Skin epidermis (tissue), 12 donors: ENCODE results near the gene SLC25A45.

Experiments
- H3K27ac ChIP-seq, 21 experiments: fragments of 200-600 bp; sonication (generic) in 11 of 21; one replicate each; pipeline ENCODE4 v1.5.0; 2020; ENCODE audit warnings: mild to moderate bottlenecking in 3 of 21, inconsistent platforms in 2 of 21, moderate library complexity in 2 of 21
- H3K4me3 ChIP-seq, 7 experiments: fragments of 200-600 bp; sonication (generic) in 2 of 7; one replicate each; pipeline ENCODE4 v1.5.0; 2020; ENCODE audit warnings: inconsistent platforms in 2 of 7, mild to moderate bottlenecking in 2 of 7, moderate library complexity in 1 of 7

SLC25A45 gene

DNA sequence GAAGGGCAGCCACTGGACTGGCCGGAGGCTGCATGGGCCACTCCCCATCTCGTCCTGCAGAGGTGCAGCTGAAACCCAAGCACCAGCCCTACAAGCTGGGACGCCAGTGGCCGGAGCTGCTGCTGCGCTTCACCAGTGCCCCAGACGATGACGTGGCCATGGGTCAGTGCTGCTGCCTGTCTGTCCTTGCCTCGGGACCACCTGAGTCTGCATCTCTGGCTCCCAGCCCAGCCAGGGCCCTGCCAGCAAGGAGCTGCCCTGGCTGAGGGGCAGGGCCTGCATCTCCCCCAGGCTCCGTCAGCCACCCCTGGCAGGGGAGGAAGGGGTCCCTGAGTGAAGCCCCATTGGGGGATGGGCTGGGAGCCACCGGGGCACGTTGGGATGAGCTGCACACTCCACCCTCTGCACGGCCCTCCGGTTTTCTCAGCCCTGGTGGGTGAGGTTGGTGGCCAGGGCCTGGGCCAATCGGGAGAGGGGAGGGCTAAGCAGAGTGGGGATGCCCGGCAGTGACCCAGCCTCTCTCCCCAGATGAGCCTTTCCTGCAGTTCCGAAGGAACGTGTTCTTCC is 11.2 kb upstream of the SLC25A45 start:
- no peak overlapping the region for H3K4me3 ChIP-seq
- no peak overlapping the region for H3K27ac ChIP-seq

DNA sequence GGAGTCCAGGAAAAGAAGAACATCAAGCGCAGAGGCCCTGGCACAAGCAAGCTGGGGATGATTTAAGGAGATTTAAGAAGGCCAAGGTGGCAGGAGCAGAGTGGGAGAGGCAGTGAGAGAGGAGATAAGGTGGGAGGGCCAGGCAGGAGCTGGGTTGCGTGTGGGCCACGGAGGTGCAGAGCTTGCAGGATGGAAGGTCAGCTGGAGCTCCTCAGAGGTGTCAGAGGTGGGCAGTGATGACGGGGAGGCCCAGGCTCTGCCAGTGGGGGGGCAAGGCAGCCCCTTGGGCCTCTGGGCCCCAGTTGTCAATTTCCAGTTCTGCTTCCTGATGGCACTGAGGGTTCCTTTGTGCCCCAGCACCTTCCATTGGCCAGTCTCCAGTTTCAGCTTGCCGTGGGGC is 10.5 kb upstream of the SLC25A45 start:
- Histone ChIP-seq H3K4me3 (no peak overlapping the region), H3K27ac (peak overlapping the region in 3 of 21 experiments; percentile 13 to 98 (median 63))

DNA sequence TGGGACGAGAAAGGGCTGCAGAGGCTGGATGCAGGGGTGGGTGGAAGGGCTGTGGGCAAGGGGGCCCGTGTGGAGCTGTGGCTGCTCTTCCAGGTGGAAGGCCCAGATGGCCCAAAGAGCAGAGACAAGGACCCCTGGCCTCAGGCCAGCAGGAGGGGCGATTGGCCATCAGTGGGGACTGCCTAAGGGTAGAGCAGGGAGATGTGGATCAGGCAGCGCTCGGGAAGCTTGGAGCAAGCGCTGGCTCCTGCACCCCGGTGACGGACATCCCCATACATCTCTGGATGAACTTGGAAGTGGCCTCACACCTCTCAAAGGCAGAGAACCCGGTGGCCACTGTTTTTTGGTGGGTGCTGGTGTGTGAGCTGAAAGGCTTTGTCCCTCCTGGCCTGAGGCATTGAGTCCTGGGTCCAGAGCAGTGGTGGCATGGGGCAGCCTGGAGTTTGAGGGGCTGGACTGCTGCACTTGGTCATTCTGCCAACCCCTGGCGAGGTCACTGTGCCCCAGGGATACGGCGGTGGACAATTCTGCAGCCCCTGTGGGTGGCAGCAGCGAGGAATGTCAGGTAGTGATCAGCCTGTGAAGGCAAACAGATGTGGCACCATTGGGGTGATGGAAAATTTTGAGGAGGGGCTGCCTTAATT is 9.9 kb upstream of the SLC25A45 start:
- Histone ChIP-seq H3K27ac (peak overlapping the region in 10 of 21 experiments; percentile 4 to 98 (median 79)), H3K4me3 (no peak overlapping the region)

DNA sequence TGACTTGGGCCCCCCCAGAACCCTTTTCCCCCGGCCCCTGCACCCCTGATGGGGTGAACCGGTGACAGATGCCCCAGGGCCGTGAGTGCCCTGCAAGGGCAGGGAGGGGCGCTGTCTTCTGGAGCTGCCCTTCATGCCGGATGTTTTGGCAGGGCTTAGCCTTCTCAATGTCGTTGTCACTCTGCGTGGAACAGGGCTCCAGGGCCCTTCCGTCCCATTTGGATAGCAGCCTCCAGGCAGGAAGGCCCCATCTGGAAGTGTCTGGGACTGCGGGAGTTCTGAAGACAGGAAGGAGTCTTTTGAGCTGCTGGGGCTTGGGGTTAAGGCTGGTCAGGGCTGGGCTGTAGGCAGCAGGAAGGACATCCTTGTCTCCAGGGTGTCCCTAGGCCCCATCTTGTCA is 8.6 kb upstream of the SLC25A45 start:
- Histone ChIP-seq H3K4me3 (peak overlapping the region in 2 of 7 experiments; percentile 11 to 16), H3K27ac (peak overlapping the region in 20 of 21 experiments; percentile 48 to 98 (median 72))

DNA sequence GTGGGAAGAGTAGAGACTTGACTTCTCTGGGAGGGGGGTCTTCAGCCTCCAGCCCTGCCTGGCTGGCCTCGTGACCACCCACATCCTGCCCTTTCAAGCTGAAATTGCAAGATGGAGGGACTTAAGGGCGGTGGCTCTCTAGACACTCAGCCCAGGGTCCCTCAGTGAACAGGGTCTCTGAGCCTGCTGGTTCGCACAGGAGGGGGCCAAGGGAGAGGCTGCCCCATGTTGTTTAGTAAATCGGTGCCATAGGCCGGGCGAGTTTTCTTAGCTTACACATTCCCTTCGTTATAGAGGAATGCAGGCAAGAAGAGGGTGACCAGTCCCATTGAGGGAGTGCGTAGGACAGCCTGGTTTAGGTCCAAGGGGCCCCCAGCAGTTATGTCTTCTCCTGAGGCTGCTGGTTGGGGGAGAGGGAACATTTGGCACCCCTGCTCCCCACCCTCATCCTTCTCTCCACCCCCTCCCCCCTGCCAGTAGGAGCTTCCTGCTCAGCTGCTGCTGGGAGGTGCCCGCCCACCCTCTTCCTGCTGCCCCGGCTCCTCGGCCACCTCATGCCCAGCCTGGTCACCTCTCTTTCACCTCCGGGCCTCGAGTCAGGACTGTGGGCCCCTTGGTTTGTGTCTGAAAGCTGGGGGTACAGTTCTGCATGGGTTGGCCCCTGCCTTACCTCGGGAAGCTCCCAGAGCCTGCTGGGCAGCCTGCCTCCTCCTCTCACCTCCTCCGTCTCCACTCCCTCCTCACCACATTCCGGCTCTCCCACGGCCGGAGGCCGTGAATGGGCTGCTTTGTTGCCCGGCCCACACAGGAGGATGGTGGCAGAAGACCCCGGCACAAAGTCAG is 7.9 kb upstream of the SLC25A45 start:
- peak overlapping the region in 2 of 7 experiments; percentile 11 to 16 for H3K4me3 ChIP-seq
- peak overlapping the region in 20 of 21 experiments; percentile 48 to 98 (median 72) for H3K27ac ChIP-seq

DNA sequence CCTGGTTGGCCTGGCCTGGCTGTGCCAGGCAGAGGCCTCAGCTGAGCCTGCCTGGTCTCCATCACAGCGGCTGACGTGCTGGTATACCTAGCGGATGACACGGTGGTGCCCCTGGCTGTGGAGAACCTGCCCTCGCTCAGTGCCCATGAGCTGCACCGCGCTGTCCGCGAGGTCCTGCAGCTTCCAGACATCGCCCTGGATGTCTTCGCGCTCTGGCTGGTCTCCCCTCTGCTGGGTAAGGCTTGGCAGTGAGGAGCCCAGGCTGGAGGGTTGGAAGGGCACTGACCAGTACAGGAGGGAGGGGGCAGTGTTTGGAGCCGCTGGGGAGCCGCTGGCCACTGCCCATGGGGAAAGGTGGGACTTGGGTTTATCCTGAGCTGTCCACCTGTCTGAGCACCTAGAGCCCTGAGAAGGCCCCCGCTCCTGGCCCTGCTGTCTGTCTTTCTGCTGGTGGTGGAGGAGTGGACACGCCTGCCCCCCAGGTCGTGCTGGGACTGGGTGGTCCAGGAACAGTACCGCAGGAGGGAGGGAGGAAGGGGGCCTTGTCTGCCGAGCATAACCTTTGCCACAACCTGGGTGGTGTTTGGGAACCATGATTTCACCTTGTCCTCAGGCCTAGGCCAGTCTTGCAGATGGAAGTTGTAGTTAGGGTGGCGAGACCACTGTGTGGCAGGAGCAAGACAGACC is 7.0 kb upstream of the SLC25A45 start:
- Histone ChIP-seq H3K27ac (peak overlapping the region in 16 of 21 experiments; percentile 17 to 98 (median 72)), H3K4me3 (peak overlapping the region in 4 of 7 experiments; percentile 11 to 91 (median 40))

DNA sequence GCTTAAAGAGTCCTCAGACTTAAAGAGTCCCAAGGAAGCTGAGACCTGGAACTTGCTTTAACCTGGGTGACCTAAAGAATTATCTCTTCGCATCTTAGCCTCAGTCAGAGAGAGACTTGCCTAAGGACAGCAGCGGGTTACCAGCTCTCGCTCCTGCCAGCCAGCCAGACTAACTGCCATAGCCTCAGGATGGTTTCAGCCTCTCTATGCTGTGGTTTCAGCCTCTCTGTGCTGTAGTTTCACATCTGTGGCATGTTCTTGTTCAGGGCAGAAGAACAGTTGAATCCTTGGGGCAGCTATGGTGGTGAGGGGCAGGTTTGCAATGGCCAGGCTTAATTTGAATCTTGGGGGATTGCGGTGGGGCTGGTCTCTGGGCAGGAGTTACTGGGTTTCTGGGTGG is 6.3 kb upstream of the SLC25A45 start:
- Histone ChIP-seq H3K27ac (peak overlapping the region in 15 of 21 experiments; percentile 1 to 98 (median 65)), H3K4me3 (peak overlapping the region in 4 of 7 experiments; percentile 11 to 91 (median 40))

DNA sequence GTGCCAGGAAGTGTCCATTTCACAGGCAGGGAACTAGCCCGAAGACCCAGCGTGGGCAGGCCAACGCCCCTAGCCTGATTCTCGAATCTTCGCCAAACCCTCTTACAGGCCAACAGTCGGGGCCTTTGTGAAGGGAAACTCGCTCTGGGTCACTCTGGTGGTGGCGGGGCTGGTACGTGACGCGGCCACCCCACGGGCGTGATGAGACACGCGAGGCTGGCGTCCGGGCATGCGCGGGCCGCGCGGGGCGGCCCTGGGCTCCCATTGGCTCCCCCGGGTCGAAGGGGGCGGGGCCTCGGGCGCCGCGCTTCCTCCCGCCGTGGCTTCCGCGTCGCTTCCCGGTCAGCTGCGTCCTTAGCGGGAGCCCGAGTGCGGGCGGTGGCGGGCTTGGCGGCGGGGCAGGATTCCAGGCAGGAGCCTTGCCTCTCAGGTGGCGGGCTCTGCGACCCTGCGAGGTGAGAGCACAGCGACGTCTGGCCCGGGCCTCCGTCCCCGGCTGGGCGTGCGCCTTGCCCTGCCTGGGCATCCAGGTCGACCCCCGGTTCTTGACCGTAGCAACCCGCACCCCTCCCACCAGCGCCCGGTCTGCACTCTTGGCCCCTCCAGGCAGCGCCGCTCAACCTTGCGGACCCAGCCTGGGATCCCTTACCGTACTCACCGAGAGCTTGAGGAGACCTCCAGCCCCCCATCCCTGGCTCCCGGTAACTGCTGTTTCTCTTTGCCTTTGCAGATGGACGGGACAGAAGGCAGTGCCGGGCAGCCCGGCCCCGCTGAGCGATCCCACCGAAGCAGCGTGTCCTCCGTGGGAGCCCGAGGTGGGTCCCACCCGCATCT is 4.1 kb upstream of the SLC25A45 start, which contains the start of gene FRMD8:
FRMD8 (plus strand) TSS at position 331 of the 834 bp plus-strand sequence; CDS start at position 731, 400 bp downstream.
- H3K4me3 ChIP-seq = peak within 1 kb of the TSS; percentile 64 to 91 (median 79)
- peak within 1 kb of the TSS; percentile 82 to 99 (median 96) for H3K27ac ChIP-seq

DNA sequence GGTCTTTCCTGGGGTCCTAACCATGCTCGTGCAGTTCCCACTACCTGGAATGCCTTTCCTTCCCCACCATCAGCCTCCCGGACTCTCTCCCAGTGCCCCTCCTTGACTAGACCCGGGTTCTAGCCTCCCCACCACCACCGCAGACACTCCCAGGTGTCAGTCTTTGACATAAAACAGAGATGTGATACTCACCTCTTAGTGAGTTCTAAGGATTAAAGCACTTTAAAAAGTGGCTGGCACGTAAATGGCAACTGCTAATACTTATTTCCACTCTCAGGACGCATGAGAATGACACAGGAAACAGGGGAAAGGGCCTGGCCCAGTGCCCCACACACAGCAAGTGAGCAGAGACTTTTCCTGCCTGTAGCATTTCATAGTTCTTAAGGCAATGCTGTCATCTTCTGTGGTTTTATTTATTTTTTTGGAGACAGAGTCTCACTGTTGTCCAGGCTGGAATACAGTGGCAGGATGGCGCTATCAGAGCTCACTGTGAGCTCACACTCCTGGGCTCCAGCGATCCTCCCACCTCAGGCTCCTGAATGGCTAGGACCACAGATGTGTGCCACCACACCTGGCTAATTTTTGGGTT is 1.9 kb upstream of the SLC25A45 start:
- Histone ChIP-seq H3K27ac (peak overlapping the region in 19 of 21 experiments; percentile 10 to 99 (median 97)), H3K4me3 (no peak overlapping the region)

DNA sequence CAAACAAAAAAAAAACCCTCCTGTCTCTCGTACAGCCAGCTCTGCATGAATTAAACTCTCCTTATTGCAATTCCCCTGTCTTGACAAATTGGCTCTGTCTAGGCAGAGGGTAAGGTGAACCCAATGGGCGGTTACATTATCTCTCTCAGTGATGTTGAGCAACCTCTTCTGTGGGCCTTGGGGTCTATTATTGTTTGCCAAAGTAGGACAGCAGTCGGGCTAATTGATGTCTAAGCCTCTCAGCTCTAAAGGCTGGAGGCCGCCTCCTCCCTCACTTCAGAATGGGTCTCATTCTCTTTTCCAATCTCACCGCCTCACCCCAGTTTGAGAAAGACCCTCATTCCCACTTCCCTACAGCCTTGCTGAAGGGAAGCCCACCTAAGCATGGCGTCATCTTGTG is 1.3 kb upstream of the SLC25A45 start:
- no peak overlapping the region for H3K4me3 ChIP-seq

DNA sequence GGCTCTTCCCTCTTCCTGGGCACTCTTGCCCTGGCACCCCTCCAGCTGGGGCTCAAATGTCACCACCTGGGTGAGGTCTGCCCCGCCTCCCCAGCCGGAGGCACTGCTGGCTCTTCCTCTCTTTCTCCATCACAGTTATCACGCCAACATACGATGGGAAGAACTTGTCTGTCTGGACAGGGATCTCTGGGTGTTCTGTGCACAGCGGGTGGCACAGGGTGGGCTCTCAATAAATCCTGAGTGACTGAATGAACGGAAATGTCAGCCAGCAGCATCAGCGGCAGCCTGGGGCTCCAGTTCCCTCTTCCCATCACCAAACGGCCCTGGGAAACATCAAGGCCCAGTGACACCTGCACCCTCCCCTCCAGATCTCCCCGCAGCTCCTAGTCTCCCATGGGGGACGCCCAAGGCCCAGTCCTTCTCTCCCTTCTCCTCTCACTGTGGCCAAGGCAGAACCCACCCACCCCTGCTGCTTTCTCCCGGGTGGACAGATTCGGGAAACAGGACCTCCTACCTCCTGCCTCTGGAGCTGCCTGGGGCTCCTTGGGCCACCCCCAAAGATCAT is 440 bp upstream of the SLC25A45 start:
- Histone ChIP-seq H3K4me3 (peak overlapping the region; percentile 15 to 44 (median 38)), H3K27ac (peak overlapping the region; percentile 67 to 99 (median 96))

More for the DNA sequence above, 1.3 kb upstream of the SLC25A45 start:
- H3K27ac ChIP-seq = peak overlapping the region in 17 of 21 experiments; percentile 15 to 99 (median 97)

DNA sequence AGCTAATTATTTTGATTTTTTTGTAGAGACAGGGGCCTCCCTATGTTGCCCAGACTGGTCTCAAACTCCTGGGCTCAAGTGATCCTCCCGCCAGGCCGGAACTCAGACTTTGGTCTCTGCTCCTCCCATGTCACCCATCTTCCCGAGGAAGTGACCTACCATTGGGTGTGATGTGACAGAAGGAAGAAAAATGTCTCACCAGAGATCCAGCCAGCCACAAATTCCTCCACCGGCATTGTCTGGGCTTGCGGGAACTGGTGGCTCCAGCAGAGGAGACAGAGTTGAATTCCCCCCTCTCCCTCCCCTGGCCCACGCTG is 772 bp downstream of the SLC25A45 start:
- H3K27ac ChIP-seq = peak overlapping the region; percentile 77 to 99 (median 96)
- H3K4me3 ChIP-seq = peak overlapping the region; percentile 15 to 44 (median 38)

DNA sequence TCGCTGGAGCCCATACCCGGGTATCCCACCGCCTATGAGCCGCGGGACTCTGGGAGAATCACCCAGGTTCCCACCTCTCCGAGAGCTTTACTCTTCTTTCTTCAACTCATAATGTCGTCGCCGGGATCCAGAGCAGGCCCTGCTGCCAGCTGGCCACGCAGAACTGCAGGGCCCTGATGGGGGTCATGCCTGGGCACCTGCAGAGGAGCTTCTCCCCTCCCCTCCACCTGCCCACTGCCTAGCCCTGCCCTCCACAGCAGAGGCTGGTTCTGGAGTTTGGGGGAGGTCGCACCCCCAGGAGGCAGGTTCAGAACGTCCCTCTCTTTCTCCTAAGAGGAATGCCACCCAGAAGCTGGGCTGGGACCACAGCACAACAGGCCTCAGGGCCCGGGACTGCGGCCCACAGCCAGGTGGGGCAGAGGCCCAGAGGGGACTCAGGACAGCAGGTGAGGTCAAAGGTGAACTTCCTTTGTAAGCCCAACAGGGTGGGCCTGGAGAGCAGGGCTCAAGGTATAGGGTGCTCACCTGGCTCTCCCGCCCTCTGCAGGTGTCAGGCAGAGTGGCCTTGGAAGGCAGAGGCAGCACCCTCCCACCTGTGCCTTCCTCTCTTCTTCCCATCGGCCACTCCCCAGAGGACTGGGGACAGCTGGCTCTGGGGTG is 1.9 kb downstream of the SLC25A45 start:
- Histone ChIP-seq H3K4me3 (no peak overlapping the region), H3K27ac (peak overlapping the region in 15 of 21 experiments; percentile 87 to 99 (median 97))

DNA sequence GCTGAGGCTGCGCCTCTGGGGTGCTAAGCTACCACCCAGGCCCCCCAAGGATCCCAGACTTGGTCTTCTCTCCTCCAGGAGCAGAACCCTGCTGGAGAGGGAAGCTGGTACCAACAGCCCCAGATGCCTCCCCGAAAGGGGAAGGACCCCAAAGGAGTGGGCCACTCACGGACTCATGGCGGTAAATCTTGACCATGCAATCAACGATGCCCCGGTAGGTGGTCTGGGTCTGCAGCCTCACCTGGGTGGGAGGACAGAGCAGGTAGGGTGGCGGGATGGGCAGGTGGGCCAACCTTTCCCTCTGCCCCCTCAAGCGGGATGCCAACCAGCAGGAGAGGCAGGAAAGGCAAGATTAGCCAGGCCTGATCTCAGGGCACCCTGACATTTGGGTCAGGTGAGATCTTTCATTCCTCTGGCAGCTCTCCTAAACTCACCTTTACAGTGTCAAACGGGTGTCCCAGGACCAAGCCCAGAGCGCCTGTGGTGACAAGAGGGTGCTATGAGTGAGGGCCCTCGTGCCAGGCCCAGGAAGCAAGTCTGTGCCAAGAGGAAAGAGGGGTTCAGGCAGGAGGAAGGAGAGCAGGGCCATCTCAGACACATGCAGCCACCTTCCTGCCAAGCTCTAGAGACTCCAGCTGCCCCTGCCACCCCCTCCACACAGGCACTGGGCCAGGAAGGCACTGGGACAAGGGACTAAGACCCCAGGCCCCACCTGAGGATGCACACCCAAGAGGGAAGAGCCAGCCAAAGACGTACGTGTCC is 2.6 kb downstream of the SLC25A45 start:
- Histone ChIP-seq H3K27ac (peak overlapping the region in 9 of 21 experiments; percentile 1 to 99 (median 95)), H3K4me3 (no peak overlapping the region)

DNA sequence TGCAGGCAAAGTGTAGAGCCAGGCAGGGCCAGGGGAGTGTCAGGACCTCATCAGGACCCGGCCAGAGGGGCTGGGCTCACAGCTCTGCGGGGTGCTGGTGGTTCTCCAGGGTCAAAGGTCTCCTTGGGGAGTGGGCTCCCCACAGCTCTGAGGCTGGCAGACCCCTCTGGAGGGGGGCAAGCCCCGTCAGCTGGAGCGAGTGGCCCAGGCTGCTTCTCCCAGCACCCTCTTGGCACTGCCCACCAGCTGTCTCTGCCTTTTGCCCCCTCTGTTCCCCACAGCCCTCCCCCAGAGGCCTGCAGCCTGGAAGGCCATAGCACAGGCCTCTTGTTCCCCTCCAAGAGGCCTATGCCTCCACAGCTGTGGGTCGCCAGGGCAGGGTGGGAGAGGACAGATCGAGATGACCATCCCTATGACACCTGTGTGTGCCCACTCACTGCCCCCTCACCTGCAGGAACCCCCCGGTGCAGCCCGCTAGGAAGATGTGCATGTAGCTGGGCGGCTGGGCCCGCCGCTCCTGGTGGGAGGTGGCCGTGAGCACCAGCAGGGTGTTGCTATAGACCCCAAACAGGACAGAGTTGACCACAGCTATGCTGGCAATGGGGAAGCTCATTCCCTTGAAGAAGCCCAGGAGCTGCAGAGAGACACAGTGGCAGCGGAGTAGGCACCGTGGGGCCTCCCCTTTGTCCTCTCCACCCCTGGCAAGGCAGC is 3.4 kb downstream of the SLC25A45 start:
- Histone ChIP-seq H3K4me3 (no peak overlapping the region), H3K27ac (peak overlapping the region in 7 of 21 experiments; percentile 1 to 96 (median 32))
